Activated CD8-positive, alpha-beta T cell treated with anti-CD3 and anti-CD28 coated beads for 36 hours (primary cell): ENCODE results near the gene MAST2. TPM values are rescaled to one million over a fixed set of nuclear protein-coding genes. Genes with fewer than 3 reads are reported as not detected.

Experiments used
- ATAC-seq: fragments of 200-7000 bp; cut with Tn5 transposase; one replicate; pipeline ENCODE4 v1.10.0; 2021; ENCODE audit warnings: mild to moderate bottlenecking, moderate library complexity
- CTCF ChIA-PET: fragments of 350-600 bp; sonication (Branson Sonifier 250); formaldehyde crosslinking; loops from one replicate; lab custom pipeline; 2021; ENCODE audit warnings: antibody characterized with exemption; lab: Charles Lee
- POLR2A ChIA-PET: fragments of 350-600 bp; sonication (Branson Sonifier 250); formaldehyde crosslinking; loops from one replicate; lab custom pipeline; 2021; ENCODE audit warnings: antibody characterized with exemption; lab: Charles Lee
- DNase-seq: peaks from one replicate; pipeline ENCODE4 v3.0.0-alpha.2; 2020
- H3K27ac Mint-ChIP-seq: one replicate; pipeline ENCODE4 v1.8.0; 2021; ENCODE audit warnings: mild to moderate bottlenecking, mixed read lengths
- H3K27me3 Mint-ChIP-seq: one replicate; pipeline ENCODE4 v1.8.0; 2021; ENCODE audit warnings: mixed read lengths
- H3K36me3 Mint-ChIP-seq: one replicate; pipeline ENCODE4 v1.8.0; 2021; ENCODE audit warnings: low read depth, mixed read lengths
- H3K4me1 Mint-ChIP-seq: one replicate; pipeline ENCODE4 v1.8.0; 2021; ENCODE audit warnings: low read depth, mixed read lengths
- H3K4me3 Mint-ChIP-seq: one replicate; pipeline ENCODE4 v1.8.0; 2021; ENCODE audit warnings: mild to moderate bottlenecking, moderate library complexity, mixed read lengths
- H3K9me3 Mint-ChIP-seq: one replicate; pipeline ENCODE4 v1.8.0; 2021; ENCODE audit warnings: mixed read lengths
- intact Hi-C: fragments of 100-400 bp; cut with micrococcal nuclease; formaldehyde crosslinking; loops from one replicate; pipeline ENCODE4 v1.10.0; 2022
- total RNA-seq, 2 experiments: library from RNA; stranded (reverse); gene quantifications; one replicate each; pipeline ENCODE4 v1.2.3, GENCODE V29; 2021
- TF ChIP-seq, protein P1 (sequence below): fragments of 200-600 bp; IDR thresholded peaks from one replicate; pipeline ENCODE4 v1.8.0; 2022; ENCODE audit warnings: antibody characterized with exemption, mild to moderate bottlenecking

Gene MAST2
- total RNA-seq, 2 experiments from 2014 or later = 18.2 to 19.5 TPM

GRCh38 chr1:45809761-45810160 is 6.3 kb downstream of the MAST2 start:
- ATAC-seq = no peak
- peaks cover 11% of the 10 kb centered on the region for H3K4me1 Mint-ChIP-seq

GRCh38 chr1:45814776-45815175 is 11.4 kb downstream of the MAST2 start:
- no peak for ATAC-seq
- intact Hi-C loops = no loop called here
- H3K4me3 Mint-ChIP-seq = no peak overlapping the region
- ChIA-PET CTCF (no interaction called here), POLR2A (interaction anchor here (0.8 to 1.1 kb wide), 2 partner anchors 125 to 293 kb away, joined by 3 read pairs; partner anchors contain the start of gene PRDX1)
- H3K27me3 Mint-ChIP-seq = no peaks in the 10 kb centered on the region
- DNase-seq = no peak
- peaks cover 3% of the 10 kb centered on the region for H3K4me1 Mint-ChIP-seq
- TF ChIP-seq, protein P1, sequence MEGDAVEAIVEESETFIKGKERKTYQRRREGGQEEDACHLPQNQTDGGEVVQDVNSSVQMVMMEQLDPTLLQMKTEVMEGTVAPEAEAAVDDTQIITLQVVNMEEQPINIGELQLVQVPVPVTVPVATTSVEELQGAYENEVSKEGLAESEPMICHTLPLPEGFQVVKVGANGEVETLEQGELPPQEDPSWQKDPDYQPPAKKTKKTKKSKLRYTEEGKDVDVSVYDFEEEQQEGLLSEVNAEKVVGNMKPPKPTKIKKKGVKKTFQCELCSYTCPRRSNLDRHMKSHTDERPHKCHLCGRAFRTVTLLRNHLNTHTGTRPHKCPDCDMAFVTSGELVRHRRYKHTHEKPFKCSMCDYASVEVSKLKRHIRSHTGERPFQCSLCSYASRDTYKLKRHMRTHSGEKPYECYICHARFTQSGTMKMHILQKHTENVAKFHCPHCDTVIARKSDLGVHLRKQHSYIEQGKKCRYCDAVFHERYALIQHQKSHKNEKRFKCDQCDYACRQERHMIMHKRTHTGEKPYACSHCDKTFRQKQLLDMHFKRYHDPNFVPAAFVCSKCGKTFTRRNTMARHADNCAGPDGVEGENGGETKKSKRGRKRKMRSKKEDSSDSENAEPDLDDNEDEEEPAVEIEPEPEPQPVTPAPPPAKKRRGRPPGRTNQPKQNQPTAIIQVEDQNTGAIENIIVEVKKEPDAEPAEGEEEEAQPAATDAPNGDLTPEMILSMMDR = no peak
- no peaks in the 10 kb centered on the region for H3K9me3 Mint-ChIP-seq
- H3K36me3 Mint-ChIP-seq = peaks cover 13% of the 10 kb centered on the region
- H3K27ac Mint-ChIP-seq = no peak overlapping the region

More at GRCh38 chr1:45809761-45810160, 6.3 kb downstream of the MAST2 start:
- Mint-ChIP-seq H3K4me3 (no peak overlapping the region), H3K36me3 (peaks cover 9% of the 10 kb centered on the region), H3K27me3 (no peaks in the 10 kb centered on the region), H3K9me3 (no peaks in the 10 kb centered on the region), H3K27ac (no peak overlapping the region)
- ChIA-PET CTCF (no interaction called here), POLR2A (interaction anchor here (0.6 kb wide), 1 partner anchor 121 kb away, joined by 4 read pairs; no protein-coding TSS in a partner anchor)
- intact Hi-C loops = no loop called here
- DNase-seq = no peak
- TF ChIP-seq, protein P1 = no peak

- intact Hi-C loops = no loop called here
- POLR2A ChIA-PET = interaction anchor here (0.6 kb wide), 1 partner anchor 53 kb away, joined by 3 read pairs; no protein-coding TSS in a partner anchor
- no peaks in the 10 kb centered on the region for H3K9me3 Mint-ChIP-seq
- TF ChIP-seq, protein P1 = no peak
- H3K4me3 Mint-ChIP-seq = no peak overlapping the region
- H3K27me3 Mint-ChIP-seq = no peaks in the 10 kb centered on the region
- ATAC-seq (no peak), DNase-seq (no peak)
- H3K4me1 Mint-ChIP-seq = peaks cover 2% of the 10 kb centered on the region
- CTCF ChIA-PET = no interaction called here
- no peak overlapping the region for H3K27ac Mint-ChIP-seq
- H3K36me3 Mint-ChIP-seq = peaks cover 13% of the 10 kb centered on the region
Measured at GRCh38 chr1:45815667-45816458, 12.5 kb downstream of the MAST2 start.

DNA sequence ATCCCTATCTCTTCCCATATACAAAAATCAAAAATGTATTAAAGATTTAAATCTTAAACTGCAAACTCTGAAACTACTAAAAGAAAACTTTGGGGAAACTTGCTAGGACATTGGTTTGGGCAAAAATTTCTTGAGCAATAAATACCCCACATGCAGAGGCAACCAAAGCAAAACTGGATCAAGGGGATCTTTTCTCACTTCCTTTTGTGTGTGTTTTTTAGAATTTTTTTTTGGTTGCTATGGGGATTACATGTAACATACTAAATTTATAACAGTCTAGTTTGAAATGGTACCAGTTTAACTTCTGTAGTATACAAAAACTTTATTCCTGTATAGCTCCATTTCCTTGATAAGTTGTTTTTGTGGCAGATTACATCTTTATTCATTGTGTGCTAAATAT is 16.8 kb downstream of the MAST2 start:
- POLR2A ChIA-PET = interaction anchor here (0.6 kb wide), 1 partner anchor 152 kb away, joined by 3 read pairs; no protein-coding TSS in a partner anchor
- no peak for ATAC-seq
- no peak overlapping the region for H3K4me3 Mint-ChIP-seq
- no peaks in the 10 kb centered on the region for H3K27me3 Mint-ChIP-seq
- H3K27ac Mint-ChIP-seq = no peak overlapping the region
- TF ChIP-seq, protein P1 = no peak
- peaks cover 2% of the 10 kb centered on the region for H3K4me1 Mint-ChIP-seq
- H3K36me3 Mint-ChIP-seq = peaks cover 14% of the 10 kb centered on the region
- CTCF ChIA-PET = no interaction called here
- H3K9me3 Mint-ChIP-seq = no peaks in the 10 kb centered on the region
- intact Hi-C loops = no loop called here
- DNase-seq = no peak

DNA sequence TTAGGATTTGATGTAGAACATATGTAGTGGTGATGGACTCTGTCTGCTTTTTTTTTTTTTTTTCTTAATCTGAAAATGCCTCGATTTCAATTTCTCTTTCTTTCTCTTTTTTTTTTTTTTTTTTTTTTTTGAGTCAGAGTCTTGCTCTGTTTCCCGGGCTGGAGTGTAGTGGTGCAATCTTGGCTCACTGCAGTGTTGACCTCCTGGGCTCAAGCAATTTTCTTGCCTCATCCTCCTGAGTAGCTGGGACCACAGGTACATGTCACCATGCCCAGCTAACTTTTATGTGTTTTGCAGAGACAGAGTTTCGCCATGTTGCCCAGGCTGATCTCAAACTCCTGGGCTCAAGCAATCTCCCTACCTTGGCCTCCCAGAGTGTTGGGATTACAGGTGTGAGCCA is 17.4 kb downstream of the MAST2 start:
- no peaks in the 10 kb centered on the region for H3K27me3 Mint-ChIP-seq
- no peak overlapping the region for H3K27ac Mint-ChIP-seq
- H3K36me3 Mint-ChIP-seq = peaks cover 14% of the 10 kb centered on the region
- intact Hi-C loops = no loop called here
- H3K4me1 Mint-ChIP-seq = peaks cover 2% of the 10 kb centered on the region
- H3K4me3 Mint-ChIP-seq = no peak overlapping the region
- H3K9me3 Mint-ChIP-seq = no peaks in the 10 kb centered on the region
- DNase-seq = no peak
- TF ChIP-seq, protein P1 = no peak
- no peak for ATAC-seq
- ChIA-PET CTCF (no interaction called here), POLR2A (interaction anchor here (0.6 kb wide), 1 partner anchor 153 kb away, joined by 3 read pairs; no protein-coding TSS in a partner anchor)
